ENCODE data around the gene KLB. TPM values are rescaled to one million over a fixed set of nuclear protein-coding genes. Genes with fewer than 3 reads are reported as not detected.

The KLB gene
- total and polyA plus RNA-seq, 7 donors: 0.16 to 1.6 (median 1.2) TPM; not detected in 2

DNA sequence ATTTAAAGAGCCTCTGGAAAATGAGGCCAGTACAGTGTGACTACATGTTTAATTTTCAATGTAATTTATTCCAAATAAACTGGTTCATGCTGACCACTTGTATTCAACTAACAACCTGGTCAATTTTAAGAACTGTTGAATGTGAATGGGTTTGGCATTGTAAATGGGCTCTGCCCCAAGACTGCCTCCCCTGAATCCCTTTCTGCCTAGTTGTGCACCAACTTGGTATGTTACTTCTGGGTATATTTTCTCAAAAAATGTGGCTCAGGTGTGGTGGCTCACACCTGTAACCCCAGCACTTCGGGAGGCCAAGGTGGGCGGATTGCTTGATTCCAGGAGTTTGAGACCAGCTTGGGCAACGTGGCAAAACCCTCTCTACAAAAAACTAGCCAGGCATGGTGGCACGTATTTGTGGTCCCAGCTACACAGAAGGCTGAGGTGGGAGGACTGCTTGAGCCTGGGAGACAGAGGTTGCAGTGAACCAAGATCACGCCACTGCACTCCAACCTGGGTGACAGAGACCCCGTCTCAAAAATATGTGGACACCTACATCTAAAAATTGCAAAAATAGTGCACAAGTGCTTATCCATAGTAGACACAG, 44.8 kb downstream of the KLB start:
- Histone ChIP-seq H3K4me1 (peaks cover 0 to 27% (median 24%) of the 10 kb centered on the region in 4 donors), H3K27ac (peak overlapping the region in 1 of 4 donors; percentile 24), H3K4me3 (no peak overlapping the region), H3K9me3 (no peaks in the 10 kb centered on the region), H3K27me3 (no peaks in the 10 kb centered on the region), H3K36me3 (peaks cover 15 to 63% (median 46%) of the 10 kb centered on the region in 4 donors)
- no peak for TF ChIP-seq POLR2AphosphoS5 (IDR thresholded peaks at IDR 0.05)
- TF ChIP-seq, protein P1, sequence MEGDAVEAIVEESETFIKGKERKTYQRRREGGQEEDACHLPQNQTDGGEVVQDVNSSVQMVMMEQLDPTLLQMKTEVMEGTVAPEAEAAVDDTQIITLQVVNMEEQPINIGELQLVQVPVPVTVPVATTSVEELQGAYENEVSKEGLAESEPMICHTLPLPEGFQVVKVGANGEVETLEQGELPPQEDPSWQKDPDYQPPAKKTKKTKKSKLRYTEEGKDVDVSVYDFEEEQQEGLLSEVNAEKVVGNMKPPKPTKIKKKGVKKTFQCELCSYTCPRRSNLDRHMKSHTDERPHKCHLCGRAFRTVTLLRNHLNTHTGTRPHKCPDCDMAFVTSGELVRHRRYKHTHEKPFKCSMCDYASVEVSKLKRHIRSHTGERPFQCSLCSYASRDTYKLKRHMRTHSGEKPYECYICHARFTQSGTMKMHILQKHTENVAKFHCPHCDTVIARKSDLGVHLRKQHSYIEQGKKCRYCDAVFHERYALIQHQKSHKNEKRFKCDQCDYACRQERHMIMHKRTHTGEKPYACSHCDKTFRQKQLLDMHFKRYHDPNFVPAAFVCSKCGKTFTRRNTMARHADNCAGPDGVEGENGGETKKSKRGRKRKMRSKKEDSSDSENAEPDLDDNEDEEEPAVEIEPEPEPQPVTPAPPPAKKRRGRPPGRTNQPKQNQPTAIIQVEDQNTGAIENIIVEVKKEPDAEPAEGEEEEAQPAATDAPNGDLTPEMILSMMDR (IDR thresholded peaks at IDR 0.05): no peak
- TF ChIP-seq POLR2A (IDR thresholded peaks at IDR 0.05): no peak
- no peak for TF ChIP-seq EP300 (IDR thresholded peaks at IDR 0.05)
- DNase-seq: no peak
- whole genome bisulfite sequencing, 2 donors: 88 to 92% methylated on average over 6 of the region's 6 CpGs
- intact Hi-C loops (cut with DNase I): no loop called here

DNA sequence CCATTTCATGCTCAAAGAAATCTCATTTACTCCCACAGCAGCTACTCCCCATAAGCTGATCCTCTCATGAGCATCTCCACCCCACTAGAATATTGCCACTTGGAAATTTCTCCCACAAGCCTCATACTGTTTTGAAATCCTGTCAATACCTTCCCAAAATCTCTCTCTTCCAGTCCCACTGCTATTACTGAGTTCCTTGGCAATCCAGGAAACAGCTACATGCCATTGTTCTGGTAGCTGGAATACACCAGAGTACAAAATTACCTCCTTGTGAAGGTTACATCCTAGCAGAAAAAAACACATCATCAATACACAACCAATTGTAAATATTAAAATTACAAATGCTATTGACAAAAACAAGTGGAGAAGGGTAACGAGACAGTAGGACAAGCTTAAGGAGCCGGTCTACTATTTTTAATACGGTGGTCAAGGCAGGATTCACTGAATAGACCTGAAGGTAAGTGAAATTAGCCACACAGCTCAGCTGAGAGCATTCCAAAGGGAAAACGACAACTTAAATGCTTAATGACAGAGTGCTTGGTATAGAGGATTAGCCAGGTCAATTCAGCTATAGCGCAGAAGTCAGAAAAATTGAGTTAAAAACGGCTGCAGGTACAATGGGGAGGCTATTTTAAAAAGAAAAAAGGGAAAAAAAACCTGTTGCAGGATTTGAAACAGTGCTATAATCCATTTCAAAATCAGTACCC, 45.6 kb downstream of the KLB start:
- Histone ChIP-seq H3K4me3 (no peak overlapping the region), H3K27me3 (no peaks in the 10 kb centered on the region), H3K36me3 (peaks cover 15 to 71% (median 54%) of the 10 kb centered on the region in 4 donors), H3K9me3 (no peaks in the 10 kb centered on the region), H3K4me1 (peaks cover 0 to 27% (median 26%) of the 10 kb centered on the region in 4 donors), H3K27ac (no peak overlapping the region)
- TF ChIP-seq EP300 (IDR thresholded peaks at IDR 0.05): no peak
- no peak for TF ChIP-seq POLR2A (IDR thresholded peaks at IDR 0.05)
- DNase-seq: no peak
- intact Hi-C loops (cut with DNase I): no loop called here
- 86 to 91% methylated on average over 6 of the region's 6 CpGs for WGBS, 2 donors

DNA sequence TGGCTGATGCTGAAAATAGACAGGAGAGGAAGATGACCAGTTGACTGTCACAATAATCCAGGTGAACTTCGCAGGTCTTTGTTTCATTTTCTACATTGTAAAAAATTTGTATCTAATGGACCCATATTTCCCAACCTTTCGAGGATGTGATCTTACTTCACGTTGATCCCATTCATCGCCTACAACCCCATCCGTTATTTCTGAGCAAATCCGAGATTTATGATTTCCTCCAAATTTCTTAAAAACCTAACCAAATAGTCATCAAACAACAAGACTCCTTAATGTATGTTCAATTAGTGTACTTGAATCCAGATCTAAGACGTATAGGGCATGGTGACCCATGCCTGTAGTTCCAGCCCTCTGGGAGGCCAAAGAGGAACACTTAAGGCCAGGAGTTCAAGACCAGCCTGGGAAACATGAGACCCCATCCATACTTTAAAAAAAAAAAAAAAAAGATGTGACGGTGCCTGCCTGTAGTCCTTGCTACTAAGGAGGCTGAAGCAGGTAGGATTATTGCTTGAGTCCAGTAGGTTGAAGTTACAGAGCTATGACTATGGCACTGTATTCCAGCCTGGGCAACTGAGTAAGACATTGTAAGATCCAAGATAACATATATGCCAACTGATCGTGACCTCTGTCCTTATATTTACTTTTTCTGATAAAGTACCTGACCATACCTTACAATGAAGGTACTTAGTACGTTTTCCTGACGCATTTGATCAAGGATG, 46.3 kb downstream of the KLB start:
- no peak for DNase-seq
- peaks cover 0 to 31% (median 30%) of the 10 kb centered on the region in 4 donors for H3K4me1 ChIP-seq
- H3K9me3 ChIP-seq: no peaks in the 10 kb centered on the region
- H3K36me3 ChIP-seq: peaks cover 15 to 76% (median 58%) of the 10 kb centered on the region in 4 donors
- H3K27me3 ChIP-seq: no peaks in the 10 kb centered on the region
- WGBS, 2 donors: 84 to 91% methylated on average over 11 of the region's 11 CpGs
- peak in 1 of 4 donors; percentile 5 for TF ChIP-seq POLR2AphosphoS5 (IDR thresholded peaks at IDR 0.05)
- TF ChIP-seq, protein P1 (IDR thresholded peaks at IDR 0.05): no peak
- intact Hi-C loops (cut with DNase I): no loop called here
- no peak overlapping the region for H3K4me3 ChIP-seq
- no peak overlapping the region for H3K27ac ChIP-seq

DNA sequence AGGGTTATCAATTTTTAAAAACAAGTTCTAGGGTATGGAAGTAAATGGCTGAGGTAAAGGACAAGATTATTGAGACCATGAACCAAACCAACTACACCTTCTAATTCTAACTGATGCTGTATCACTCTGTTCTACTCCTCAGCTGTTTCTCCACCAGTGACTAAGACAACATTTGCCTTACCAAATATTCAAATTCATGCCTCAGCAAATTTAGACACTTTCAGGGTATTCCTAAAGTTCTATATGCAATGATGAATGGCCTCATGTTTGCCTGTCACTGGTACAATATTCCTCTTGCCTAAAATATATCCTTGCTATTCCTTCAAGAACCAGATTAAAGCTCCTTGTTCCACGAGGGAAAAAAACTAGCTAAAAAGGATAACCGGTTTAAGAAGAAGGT, 47.0 kb downstream of the KLB start:
- H3K9me3 ChIP-seq: no peaks in the 10 kb centered on the region
- H3K36me3 ChIP-seq: peaks cover 15 to 76% (median 58%) of the 10 kb centered on the region in 4 donors
- DNase-seq: no peak
- intact Hi-C loops (cut with DNase I): no loop called here
- H3K27ac ChIP-seq: no peak overlapping the region
- H3K4me1 ChIP-seq: peaks cover 0 to 31% (median 31%) of the 10 kb centered on the region in 4 donors
- no peak for TF ChIP-seq EP300 (IDR thresholded peaks at IDR 0.05)
- TF ChIP-seq, protein P1 (IDR thresholded peaks at IDR 0.05): no peak
- TF ChIP-seq POLR2A (IDR thresholded peaks at IDR 0.05): no peak
- no peak for TF ChIP-seq POLR2AphosphoS5 (IDR thresholded peaks at IDR 0.05)
- H3K27me3 ChIP-seq: no peaks in the 10 kb centered on the region
- H3K4me3 ChIP-seq: no peak overlapping the region
- WGBS, 2 donors: 63 to 92% methylated on average over 2 of the region's 2 CpGs

DNA sequence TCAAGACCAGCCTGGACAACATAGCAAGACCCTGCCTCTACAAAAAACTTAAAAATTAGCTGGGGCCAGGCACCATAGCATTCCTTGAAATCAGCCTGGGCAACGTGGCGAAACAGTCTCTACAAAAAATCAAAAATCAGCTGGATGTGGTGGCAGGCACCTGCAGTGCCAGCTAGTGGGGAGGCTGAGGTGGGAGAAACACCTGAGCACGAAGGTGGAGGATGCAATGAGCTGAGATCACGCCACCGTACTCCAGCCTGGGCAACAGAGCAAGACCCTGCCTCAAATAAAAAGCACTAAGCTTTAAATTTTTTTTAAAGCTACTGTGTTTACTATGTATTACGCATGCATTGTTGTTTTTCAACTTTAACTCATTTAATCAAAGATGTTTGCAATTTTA, 48.8 kb downstream of the KLB start:
- DNase-seq: no peak
- no peaks in the 10 kb centered on the region for H3K9me3 ChIP-seq
- WGBS, 2 donors: 88 to 90% methylated on average over 6 of the region's 6 CpGs
- TF ChIP-seq, protein P1 (IDR thresholded peaks at IDR 0.05): no peak
- TF ChIP-seq POLR2A (IDR thresholded peaks at IDR 0.05) (no peak), EP300 (IDR thresholded peaks at IDR 0.05) (no peak), POLR2AphosphoS5 (IDR thresholded peaks at IDR 0.05) (no peak)
- H3K4me3 ChIP-seq: no peak overlapping the region
- H3K4me1 ChIP-seq: peaks cover 0 to 40% (median 36%) of the 10 kb centered on the region in 4 donors
- no peaks in the 10 kb centered on the region for H3K27me3 ChIP-seq
- intact Hi-C loops (cut with DNase I): loop anchor here (5.0 kb wide), 3 partner anchors 88 to 242 kb away; partner anchors contain the start of genes RFC1, SMIM14 and UBE2K
- H3K27ac ChIP-seq: no peak overlapping the region
- peaks cover 15 to 70% (median 58%) of the 10 kb centered on the region in 4 donors for H3K36me3 ChIP-seq

All from sigmoid colon (tissue), 7 donors.